Measurements from ENCODE around the gene ZBTB39.
"Not testable (repeated sequence)": the region's sequence is repeated elsewhere in the genome, so short reads cannot be mapped to it uniquely, and the experiment has no call there.

The ZBTB39 gene

GRCh38 chr12:56999456-56999855 is 6.9 kb downstream of the ZBTB39 start:
- FAIRE-seq = no peak

- no peak for FAIRE-seq
These were observed 7.4 kb downstream of the ZBTB39 start for GRCh38 chr12:56998981-56999380.

GRCh38 chr12:56998316-56998715 is 8.0 kb downstream of the ZBTB39 start:
- FAIRE-seq = no peak

- FAIRE-seq = no peak
These were observed 9.4 kb downstream of the ZBTB39 start for GRCh38 chr12:56996793-56997545.

GRCh38 chr12:56995930-56996496 is 10.3 kb downstream of the ZBTB39 start:
- FAIRE-seq = no peak

GRCh38 chr12:56995201-56995929 is 11.0 kb downstream of the ZBTB39 start:
- FAIRE-seq = no peak

GRCh38 chr12:56994231-56994746 is 12.1 kb downstream of the ZBTB39 start:
- FAIRE-seq = no peak

- FAIRE-seq = no peak
These were observed 13.0 kb downstream of the ZBTB39 start for GRCh38 chr12:56993346-56993745.

- FAIRE-seq = no peak
These were observed 14.8 kb downstream of the ZBTB39 start for GRCh38 chr12:56991319-56992246.

- FAIRE-seq = no peak
These were observed 15.6 kb downstream of the ZBTB39 start for GRCh38 chr12:56990648-56991318.

- no peak for FAIRE-seq
These were observed 16.3 kb downstream of the ZBTB39 start for GRCh38 chr12:56989861-56990610.

GRCh38 chr12:56988207-56988739 is 18.1 kb downstream of the ZBTB39 start:
- FAIRE-seq = no peak

GRCh38 chr12:56987551-56988053 is 18.7 kb downstream of the ZBTB39 start:
- no peak for FAIRE-seq

GRCh38 chr12:56987011-56987410 is 19.3 kb downstream of the ZBTB39 start:
- no peak for FAIRE-seq

GRCh38 chr12:56985714-56986113 is 20.6 kb downstream of the ZBTB39 start:
- not testable (repeated sequence) for FAIRE-seq

GRCh38 chr12:56983386-56983785 is 23.0 kb downstream of the ZBTB39 start:
- FAIRE-seq = no peak

- not testable (repeated sequence) for FAIRE-seq
These were observed 23.6 kb downstream of the ZBTB39 start for GRCh38 chr12:56982578-56983236.

GRCh38 chr12:56980941-56981530 is 25.3 kb downstream of the ZBTB39 start:
- FAIRE-seq = no peak

- no peak for FAIRE-seq
These were observed 26.1 kb downstream of the ZBTB39 start for GRCh38 chr12:56980268-56980667.

GRCh38 chr12:56979628-56980027 is 26.7 kb downstream of the ZBTB39 start:
- FAIRE-seq = no peak
